NOMO-1 treated with dmso at 0.1 percent for 144 hours (cell line): ENCODE results near the gene ATF3.
"Not testable (repeated sequence)": the region's sequence is repeated elsewhere in the genome, so short reads cannot be mapped to it uniquely, and the experiment has no call there.

Source experiments
- DNase-seq: peaks from one replicate; lab custom pipeline; 2025; ENCODE audit not compliant: unreplicated experiment; lab: John Stamatoyannopoulos, UW

The ATF3 gene

DNA sequence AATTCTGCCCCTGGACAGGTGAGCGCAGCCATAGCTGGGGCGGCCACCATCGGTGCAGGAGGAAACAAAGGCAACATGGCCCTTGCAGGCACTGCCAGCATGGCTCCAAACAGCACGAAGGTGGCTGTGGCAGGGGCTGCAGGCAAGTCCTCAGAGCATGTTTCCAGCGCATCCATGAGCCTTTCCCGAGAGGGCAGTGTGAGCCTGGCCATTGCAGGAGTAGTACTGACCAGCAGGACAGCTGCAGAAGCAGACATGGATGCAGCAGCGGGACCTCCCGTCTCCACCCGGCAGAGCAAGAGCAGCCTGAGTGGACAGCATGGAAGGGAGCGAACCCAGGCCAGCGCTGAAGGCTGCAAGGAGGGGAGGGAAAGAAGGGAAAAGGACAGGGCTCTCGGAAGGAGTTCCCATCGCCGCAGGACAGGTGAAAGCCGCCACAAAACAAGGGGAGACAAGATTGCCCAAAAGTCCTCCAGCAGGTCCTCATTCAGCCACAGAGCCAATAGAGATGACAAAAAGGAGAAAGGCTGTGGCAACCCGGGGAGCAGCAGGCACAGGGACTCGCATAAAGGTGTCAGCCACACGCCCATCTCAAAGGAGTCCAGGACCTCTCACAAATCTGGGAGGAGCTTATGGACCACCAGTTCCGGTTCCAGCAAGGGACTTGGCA, 17.4 kb downstream of the ATF3 start:
- no peak for DNase-seq

DNA sequence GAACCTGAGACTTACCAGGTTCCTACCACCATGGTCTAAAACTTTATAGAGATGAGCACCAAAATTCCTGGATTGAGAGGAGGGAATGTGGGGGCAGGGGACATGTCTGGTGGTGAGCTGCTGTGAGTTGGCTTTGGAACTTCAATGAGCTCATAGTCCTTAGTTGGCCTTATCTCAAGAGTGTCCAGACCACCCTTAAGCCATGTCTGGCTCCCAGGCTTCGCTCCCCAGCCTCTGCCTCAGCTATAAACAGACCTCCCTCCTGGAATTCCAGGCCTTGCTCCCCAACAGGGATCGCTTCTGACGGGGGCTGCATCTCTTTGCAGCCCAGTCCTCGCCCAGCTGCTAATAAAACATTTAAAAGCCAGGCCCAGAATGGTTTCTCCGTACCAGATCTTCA, 19.5 kb downstream of the ATF3 start:
- no peak for DNase-seq

DNA sequence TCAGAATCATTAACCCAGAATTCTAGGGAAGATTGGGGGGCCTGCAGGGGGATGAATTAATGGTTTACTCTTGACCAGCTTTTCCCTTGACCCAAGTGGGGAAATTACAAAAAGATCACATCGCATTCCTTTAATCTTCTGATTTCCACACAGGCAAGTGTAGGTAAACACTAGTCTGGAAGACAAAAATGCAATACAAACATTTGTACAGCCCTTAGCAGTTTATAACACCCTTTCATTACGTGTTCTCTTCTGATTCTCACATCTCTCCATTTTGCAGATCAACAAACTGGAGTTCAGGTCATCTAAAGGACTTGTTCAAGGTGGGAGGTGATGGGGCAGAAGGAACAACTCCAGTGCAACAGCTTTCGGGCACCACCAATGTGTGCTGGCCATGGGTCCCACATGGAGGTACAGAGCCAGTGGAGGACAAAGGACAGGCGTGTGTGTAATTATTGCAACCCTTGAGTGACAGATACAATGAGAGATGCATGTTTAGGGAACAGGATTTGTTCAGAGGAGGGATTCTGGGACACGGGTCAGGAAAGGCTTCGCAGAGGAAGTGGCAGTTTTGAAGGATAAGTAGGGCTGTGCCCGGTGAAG, 20.4 kb downstream of the ATF3 start:
- DNase-seq = no peak

DNA sequence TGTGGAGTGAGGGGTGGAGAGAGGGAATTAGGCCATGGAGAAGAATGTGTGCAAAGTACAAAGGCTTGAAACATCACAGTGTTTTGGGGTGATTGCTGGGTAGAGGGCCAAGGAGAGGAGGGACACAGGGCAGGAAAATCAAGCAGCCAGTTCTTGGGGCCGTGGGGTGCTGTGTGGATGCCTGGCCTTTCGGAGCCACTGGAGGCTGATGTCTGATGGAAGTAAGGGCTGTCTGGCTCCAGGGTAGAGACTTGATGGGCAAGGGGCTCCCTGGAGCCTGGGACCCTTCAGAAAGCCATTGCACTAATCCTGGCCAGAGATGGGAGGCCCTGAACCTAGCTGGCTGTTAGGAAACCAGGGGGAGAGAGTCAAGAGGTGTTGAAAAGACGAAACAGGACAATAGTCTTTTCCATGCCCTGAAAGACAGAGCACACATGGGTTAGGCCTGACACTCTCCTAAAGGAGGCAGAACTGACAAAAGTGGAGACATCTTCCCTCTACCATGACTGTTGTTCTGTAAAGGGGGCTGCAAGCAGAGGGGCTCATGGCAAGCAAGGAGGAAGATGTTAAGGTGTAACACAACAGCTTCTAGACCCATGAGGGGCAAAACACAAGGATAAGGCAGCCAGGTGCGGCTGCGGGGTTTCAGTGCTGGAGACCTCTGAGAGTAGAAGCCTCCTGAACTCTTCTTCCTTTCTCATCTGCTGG, 21.0 kb downstream of the ATF3 start:
- no peak for DNase-seq

DNA sequence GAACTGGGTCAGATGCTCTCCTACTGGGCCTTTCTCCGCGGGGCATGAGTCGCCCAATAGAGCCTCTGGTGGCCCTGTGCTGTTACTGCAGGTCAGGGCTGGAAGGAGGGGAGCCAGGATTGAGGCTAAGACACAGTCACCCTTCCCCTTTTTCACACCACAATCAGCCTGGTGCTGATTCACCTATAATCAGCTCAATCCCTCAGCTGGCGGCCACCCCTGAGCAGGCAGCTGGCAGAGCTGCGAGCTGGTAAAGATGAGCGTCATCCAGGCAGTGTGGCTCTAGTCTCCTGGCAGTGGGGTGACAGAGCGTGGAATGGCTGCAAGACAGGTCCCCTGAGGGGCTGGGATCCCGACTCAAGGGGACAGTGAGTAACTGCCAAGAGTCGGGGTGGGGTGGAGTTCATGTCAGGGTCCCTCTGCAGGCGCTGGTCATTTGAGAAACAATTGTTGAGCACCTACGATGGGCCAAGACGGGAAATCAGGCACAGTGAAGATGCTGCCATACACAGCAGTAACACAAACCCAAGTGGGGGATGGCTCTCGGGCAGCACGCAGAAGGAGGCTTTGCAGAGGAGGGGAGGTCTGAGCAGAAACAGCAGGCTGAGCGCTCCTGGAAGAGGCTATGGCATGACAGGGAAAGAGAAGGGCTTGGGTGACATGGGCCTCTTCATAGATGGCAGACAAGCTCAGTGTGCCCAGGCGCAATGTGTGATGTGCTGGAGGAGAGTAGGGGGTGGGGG, 21.8 kb downstream of the ATF3 start:
- DNase-seq = peak; percentile 85

DNA sequence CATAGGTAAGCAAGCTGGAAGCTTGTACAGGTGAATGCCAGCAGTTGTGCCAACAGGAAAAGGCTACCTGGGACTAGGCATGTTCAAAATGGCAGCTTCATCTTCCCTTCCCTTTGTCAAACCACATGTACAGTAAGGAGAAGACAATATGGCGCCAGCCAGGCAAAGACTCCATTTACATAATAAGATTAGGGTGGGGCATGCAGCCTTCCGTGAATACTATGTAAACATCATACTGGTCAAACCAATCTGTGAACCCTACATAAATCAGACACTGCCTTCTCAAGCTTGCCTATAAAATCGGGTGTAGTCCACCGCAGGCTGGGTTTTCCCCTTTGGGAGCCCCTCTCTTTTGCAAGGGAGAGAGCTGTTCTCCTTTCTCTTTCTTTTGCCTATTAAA, 24.6 kb downstream of the ATF3 start:
- peak; percentile 35 for DNase-seq

DNA sequence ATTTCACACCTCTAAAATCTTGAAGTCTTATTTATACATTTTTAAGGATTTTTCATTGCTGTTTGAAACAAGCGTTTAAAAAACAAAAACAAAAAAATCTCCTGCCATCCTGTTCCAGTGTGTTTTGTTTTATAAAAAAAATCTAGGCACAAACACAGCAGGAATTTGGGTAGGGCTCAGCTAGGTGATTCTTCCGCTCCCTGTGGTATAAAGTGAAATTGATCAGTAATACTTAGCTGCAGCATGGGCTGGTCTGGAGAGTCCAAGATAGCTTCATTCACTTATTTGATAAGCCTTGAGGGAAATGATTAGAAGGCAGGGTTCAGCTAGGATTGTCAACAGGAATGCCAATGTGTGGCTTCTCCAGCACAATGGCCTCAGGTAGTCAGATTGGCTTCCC, 25.7 kb downstream of the ATF3 start:
- DNase-seq = no peak

DNA sequence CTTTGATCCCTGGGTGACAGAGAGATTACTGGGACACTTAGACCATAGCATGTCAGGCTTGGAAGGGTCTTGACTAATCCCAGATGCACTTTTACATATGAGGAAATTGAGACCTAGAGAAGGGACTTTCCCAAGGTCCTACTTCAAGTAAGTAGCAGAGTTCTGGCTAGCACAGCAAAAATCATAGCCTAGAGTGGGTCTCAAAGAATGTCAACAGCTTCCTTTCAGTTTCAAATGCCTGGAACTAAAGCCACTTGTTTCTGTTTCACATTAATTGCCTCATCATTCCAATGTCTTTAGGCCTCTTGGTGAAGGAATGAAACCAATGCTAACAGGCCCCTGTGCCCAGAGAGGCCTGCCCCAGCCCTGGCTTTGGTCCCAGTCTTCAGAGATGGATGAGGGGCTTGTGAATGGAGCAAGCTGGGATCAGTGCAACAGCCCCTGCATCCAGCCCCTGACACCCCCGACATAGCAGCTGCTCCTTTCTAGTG, 26.6 kb downstream of the ATF3 start:
- no peak for DNase-seq

DNA sequence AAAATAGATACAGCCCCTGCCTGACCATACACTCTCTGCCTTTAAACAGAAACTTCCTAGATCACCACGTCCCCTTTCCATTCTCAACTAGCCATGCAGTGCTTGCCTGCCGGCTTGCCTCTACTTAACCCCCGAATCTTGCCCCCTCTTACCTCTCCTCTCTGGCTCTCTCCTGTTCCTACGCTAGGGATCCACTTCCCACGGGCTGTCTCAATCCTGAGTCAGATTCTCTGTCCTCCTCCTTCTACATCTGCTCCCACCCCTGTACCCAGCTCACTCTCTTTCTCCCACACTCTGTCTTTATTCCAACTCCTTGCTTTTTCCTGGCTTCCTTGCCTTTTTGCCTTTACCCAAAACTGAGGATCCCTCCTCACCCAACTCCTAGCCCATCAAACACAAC, 29.3 kb downstream of the ATF3 start:
- DNase-seq = no peak

DNA sequence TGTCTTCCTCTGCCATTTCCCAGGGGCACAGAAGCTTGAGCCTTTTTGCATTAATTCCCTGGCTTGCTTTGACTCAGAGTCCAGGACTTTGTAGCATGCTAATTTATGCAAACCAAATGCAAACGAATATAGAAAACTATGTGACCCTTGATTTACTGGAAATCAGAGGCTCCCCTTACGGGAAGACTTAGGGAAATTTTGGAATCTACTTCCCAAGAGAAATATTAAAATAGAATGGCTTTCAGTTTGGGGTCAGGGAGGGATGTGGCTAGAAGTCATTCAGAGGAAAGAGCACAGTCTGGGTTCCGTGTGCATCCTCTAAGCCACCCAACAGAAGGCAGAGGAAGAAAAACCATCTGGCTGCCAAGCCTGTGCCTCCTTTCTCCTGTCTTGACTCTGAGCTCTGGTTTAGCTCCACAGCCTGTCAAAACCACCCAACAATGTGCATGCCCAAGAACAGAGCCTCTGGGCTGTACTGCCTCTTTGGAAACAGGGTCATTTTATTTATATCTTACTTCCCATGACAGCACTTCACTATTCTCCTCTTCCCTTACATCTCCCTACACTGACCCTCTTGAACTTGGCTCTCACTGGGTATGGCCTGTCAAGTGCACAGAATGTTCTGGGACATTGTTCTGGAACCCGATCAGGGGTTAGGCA, 30.1 kb downstream of the ATF3 start:
- DNase-seq = no peak

DNA sequence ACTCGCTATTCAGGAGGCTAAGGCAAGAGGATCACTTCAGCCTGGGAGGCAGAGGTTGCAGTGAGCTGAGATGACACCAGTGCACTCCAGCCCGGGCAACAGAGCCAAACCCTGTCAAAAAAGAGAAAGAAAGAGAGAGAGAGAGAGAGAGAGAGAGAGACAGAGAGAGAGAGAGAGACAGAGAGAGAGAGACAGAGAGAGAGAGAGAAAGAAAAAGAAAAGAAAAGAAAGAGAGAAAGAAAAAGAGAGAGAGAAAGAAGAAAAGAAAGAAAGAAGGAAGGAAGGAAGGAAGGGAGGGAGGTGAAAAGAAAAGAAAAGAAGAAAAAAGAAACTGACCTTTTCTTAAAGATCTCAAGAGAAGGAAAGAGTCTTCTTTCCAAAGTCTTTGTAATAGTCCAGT, 31.0 kb downstream of the ATF3 start:
- DNase-seq = not testable (repeated sequence)

DNA sequence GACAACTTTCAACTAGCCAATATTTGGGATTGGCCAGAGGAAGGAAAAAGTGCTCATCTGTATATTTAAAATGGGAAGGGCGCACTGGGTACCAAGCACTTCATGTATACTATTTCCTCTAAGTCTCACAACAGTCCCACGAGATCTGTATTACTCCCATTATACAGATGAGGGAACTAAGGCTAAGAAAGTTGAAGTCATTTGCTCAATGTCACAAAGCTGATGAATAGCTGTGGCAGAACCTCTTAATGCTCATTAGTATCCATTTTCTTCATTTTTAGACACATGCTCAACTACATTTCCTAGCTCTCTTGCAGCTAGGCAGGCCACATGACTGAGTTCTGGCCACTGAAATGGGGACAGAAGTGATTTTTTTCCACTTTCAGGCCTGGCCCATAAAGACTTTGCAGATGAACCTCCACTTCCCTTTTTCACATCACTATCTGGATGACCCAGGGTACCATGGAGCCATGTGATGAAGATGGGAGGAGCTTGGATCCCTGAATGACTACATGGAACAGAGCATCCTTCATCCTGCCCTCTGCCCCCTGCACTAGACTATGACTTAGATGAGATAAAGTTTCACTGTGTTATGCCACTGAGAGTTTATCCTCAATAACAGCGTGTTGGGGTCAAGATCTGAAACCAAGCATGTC, 31.8 kb downstream of the ATF3 start:
- no peak for DNase-seq

DNA sequence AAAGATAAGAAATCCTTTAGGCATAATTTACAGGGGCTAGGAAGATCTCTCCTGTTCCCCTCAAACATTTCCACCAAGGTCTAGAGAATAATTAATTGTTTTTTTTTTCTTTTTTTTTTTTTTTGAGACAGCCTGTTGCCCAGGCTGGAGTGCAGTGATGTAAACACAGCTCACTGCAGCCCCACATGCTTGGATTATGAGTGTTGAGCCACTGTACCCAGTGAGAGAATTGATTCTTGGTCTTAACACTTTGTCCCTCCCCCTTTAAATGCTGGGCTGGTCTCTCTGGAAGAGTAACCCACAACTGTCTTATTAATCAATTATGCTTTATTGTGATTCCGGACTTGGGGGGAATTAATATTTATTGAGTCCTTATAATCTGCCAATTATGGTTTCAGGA, 33.4 kb downstream of the ATF3 start:
- no peak for DNase-seq

DNA sequence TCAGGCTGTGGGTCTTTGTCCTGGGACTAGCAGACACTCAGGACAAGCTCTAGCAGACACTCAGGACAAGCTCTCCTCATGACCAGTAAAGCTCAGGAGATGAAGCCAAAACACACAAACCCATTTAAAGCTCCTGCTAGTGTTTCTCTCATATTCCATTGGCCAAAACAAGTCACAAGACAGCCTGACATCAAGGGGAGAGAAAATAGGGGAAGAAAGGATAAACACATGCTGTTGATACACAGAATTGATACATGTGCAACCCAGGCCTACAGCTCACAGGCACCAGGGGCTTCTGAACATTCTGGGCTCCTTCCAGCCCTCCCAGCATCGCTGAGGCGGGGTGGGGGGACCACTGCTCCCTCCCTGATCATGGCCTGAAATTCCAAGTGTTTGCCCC, 35.3 kb downstream of the ATF3 start:
- DNase-seq = no peak

DNA sequence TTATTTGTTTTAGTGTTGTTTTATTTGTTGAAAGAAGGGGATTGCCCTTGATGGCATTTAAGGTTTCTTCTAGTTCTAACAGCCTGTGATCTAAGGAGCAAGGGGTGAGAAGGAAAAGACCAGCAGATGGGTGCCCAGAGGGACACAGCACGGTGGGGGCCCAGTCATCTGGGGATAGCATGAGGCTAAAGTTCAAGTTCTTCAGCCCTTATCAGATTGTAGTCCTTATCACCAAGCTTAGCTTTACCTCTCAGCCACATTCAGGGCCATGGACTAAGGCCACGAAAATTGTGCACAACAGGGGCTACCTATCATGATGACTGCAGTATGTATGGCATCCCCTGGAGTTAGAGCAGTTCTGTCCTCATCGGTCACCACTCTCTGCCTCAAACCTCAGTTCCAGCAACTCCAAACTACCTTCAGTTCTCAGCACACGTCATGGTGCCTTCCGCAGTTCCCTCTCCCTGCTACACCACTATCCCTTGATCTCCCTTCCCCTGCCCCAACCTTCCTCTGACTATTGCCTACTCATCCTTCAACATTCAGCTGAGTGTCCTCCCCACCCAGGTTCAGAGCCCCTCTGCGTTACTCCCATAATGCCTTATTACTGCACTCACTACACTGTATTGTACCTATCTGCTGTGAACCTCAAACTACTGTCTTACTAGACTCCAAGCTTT, 36.4 kb downstream of the ATF3 start:
- no peak for DNase-seq

DNA sequence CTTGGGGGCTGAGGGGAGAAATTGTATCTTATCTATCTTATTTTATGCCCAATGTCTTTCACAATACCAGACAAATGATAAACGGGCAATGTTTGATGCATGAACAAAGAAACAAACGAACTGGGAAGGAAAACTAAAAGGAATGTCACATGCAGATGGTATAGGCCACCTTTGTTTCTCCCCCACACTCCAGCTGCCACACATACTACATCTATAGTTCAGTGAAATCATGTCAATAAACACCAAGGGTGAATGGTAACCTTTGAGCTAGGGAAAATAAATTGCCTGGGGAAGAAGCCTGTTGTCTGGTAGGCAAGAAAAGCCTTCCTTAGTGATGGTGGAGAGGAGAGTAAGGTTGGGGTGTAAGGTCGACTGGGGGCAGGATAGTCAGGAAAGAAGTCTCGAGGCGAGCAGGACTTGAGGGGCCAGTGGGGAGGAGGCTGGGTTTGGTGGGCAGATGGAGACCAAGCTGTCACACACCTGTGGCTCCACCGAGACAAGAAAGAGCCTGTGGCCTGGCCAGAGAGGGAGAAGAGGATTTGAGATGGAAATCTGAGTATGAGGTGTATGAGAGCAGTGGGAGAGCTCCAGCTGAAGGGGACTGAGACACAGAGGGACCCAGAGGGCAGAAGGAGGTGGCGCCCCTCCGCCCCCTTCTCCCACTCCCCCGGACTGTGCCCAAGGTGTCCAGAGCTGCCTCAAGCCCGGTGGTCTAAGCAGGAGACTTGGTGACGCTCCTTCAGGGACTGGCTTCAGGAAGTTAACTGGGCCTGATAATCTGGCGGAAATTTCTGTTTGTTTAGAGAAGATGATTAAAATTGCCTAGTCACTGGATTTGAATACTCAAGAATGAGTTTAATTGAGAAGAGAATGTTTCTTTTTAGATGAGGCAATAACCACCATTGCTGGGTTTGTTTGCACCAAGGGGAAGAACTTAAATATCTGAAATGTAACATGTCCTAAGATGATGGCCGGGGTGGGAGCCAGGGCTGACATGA, 37.3 kb downstream of the ATF3 start:
- no peak for DNase-seq

DNA sequence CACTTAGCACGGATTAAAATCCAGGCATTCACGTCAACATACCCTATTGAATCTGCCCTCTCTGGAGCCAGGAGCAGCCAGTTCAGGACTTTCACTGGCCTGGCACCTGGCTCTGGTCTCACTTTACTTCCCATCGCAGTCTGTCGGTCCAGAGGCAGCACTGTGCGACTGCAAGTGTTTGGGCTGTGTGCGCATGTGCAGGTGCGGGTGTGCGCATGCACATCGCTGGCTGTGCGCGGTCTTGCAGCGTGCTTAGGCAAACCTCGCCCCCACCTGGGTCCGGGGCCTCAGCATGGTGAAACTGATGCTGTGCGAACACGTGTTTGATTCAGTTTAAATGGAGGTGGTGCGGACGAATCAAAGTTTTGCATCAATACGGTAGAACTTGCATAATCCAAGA, 38.0 kb downstream of the ATF3 start:
- no peak for DNase-seq

DNA sequence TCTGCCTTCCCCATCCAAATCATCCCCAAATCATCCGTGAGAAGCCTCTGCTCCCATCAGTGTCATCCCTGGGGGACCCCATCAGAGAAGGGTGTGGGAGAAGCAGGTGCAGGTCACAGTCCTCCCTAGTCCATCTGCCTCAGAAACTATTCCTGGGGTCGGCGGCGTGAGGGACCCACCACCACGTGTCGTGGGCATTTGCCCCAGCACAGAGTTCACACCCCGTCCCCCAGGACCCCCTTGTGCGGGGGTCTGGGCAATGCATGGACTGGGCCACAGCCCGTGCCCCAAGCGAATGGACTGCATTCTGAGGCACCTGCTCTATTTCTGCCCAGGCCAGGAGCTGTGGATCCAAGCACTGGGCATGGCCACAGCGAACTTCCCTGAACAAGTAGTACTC, 38.4 kb downstream of the ATF3 start:
- DNase-seq = no peak

DNA sequence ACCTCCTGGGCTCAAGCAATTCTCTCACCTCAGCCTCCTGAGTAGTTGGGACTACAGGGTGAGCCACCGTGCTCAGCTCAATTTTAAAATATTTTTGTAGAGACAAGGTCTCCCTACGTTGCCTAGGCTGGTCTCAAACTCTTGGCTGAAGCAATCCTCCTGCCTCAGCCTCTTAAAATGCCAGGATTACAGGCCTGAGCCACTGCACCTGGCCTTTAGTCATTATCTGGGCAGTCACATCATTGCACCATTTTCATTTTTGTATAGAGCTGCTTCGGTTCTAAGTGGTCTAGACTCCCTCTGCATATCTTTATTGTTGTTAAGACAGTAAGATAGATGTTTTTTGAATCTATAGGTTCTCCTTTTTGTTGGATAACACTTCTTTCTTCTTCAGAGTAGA, 39.9 kb downstream of the ATF3 start:
- DNase-seq = no peak
